A549 (cell line): ENCODE data around the gene PIBF1. TPM values are rescaled to one million over a fixed set of nuclear protein-coding genes. Genes with fewer than 3 reads are reported as not detected.
A peak's percentile ranks its signal among the peaks of the same experiment; 100 is the strongest.

Experiments used
- ATAC-seq, 2 experiments: fragments of 200-7000 bp in 1 of 2; fragments of >200 bp in 1 of 2; cut with Nextera tagmentation in 1 of 2; cut with Tn5 transposase in 1 of 2; 3 replicates each; pipeline versions ENCODE4 v1.8.0 to v1.9.1; 2018 to 2020; ENCODE audit warnings: mild to moderate bottlenecking in 1 of 2, moderate library complexity in 1 of 2
- CTCF ChIA-PET: fragments of 300-600 bp; sonication (Branson Sonifier 250); formaldehyde crosslinking; extraction: SDS; loops from one replicate; lab custom pipeline; 2021; ENCODE audit warnings: antibody characterized with exemption, inconsistent platforms; lab: Yijun Ruan, JAX
- POLR2A ChIA-PET: fragments of 350-600 bp; formaldehyde crosslinking; extraction: SDS; loops from one replicate; lab custom pipeline; 2021; ENCODE audit warnings: antibody characterized with exemption, inconsistent platforms; lab: Yijun Ruan, JAX
- DNase-seq, 2 experiments: peaks; one replicate each; pipeline versions ENCODE4 v3.0.0 to v3.0.0-alpha.2; 2011 to 2016; ENCODE audit warnings: low read depth in 1 of 2, low spot score in 1 of 2
- FAIRE-seq: peaks from 2 replicates; lab custom pipeline; 2011; peaks lifted over from hg19 to GRCh38; lab: Jason Lieb, UNC
- H3K27ac ChIP-seq, 2 experiments: fragments of >200 bp; sonication (Bioruptor Twin); formaldehyde crosslinking; 3 replicates each; pipeline ENCODE4 v1.5.1; 2016 to 2017
- H3K4me1 ChIP-seq: fragments of >200 bp; sonication (Bioruptor Twin); formaldehyde crosslinking; 3 replicates; pipeline ENCODE4 v1.6.1; 2016
- H3K4me2 ChIP-seq: fragments of >200 bp; sonication (Bioruptor Twin); formaldehyde crosslinking; 3 replicates; pipeline ENCODE4 v1.6.1; 2016
- H3K4me3 ChIP-seq: fragments of >200 bp; sonication (Bioruptor Twin); formaldehyde crosslinking; 3 replicates; pipeline ENCODE4 v1.5.1; 2016
- H3K9me3 ChIP-seq: fragments of >200 bp; sonication (Bioruptor Twin); formaldehyde crosslinking; 3 replicates; pipeline ENCODE4 v1.6.1; 2016
- CBX2 ChIP-seq: fragments of 200-600 bp; sonication (generic); IDR thresholded peaks from 2 replicates; pipeline ENCODE4 v1.6.1; 2016; ENCODE audit warnings: low read depth, mild to moderate bottlenecking, borderline replicate concordance
- CBX8 ChIP-seq: fragments of 200-600 bp; sonication (generic); IDR thresholded peaks from 2 replicates; pipeline ENCODE4 v1.6.1; 2016
- CEBPB ChIP-seq, 2 experiments: fragments of >200 bp in 1 of 2; sonication (Bioruptor Twin) in 1 of 2; formaldehyde crosslinking in 1 of 2; IDR thresholded peaks; 2 replicates each; pipeline ENCODE4 v1.6.1; 2012 to 2016
- CHD2 ChIP-seq: fragments of 150-350 bp; IDR thresholded peaks from 2 replicates; pipeline ENCODE4 v1.6.1; 2014; ENCODE audit warnings: low read length; ENCODE audit not compliant: partially characterized antibody
- EHF ChIP-seq: fragments of 250-450 bp; sonication (Bioruptor Pico); IDR thresholded peaks from 2 replicates; pipeline ENCODE4 v1.5.0; 2020; ENCODE audit warnings: mild to moderate bottlenecking
- EP300 ChIP-seq, 2 experiments: fragments of >200 bp; sonication (Bioruptor Twin); formaldehyde crosslinking; IDR thresholded peaks; 2 replicates in 1 of 2; 3 replicates in 1 of 2; pipeline ENCODE4 v1.6.1; 2016 to 2017
- ESRRA ChIP-seq: fragments of 150-350 bp; IDR thresholded peaks from 2 replicates; pipeline ENCODE4 v1.6.1; 2014; ENCODE audit warnings: mild to moderate bottlenecking, low read length, borderline replicate concordance
- FOSB ChIP-seq: fragments of 250-450 bp; sonication (Bioruptor Pico); IDR thresholded peaks from 2 replicates; pipeline ENCODE4 v1.5.0; 2020; ENCODE audit warnings: mild to moderate bottlenecking, moderate library complexity
- FOSL2 ChIP-seq, 2 experiments: fragments of 450-650 bp in 1 of 2; fragments of >200 bp in 1 of 2; sonication (Bioruptor Twin) in 1 of 2; formaldehyde crosslinking; IDR thresholded peaks; 2 replicates each; pipeline versions ENCODE4 v1.5.0 to v1.6.1; 2016 to 2020; ENCODE audit warnings: mild to moderate bottlenecking in 1 of 2, moderate library complexity in 1 of 2
- HOXA7 ChIP-seq: fragments of 250-450 bp; sonication (Bioruptor Pico); IDR thresholded peaks from 2 replicates; pipeline ENCODE4 v1.5.0; 2020; ENCODE audit warnings: mild to moderate bottlenecking, moderate library complexity
- HOXB13 ChIP-seq: fragments of 250-450 bp; sonication (Bioruptor Pico); IDR thresholded peaks from 2 replicates; pipeline ENCODE4 v1.5.0; 2020; ENCODE audit warnings: low read depth, mild to moderate bottlenecking, moderate library complexity
- HOXB5 ChIP-seq: fragments of 250-450 bp; sonication (Bioruptor Pico); IDR thresholded peaks from 2 replicates; pipeline ENCODE4 v1.5.0; 2020; ENCODE audit warnings: mild to moderate bottlenecking, moderate library complexity
- KDM1A ChIP-seq: fragments of 200-600 bp; sonication (generic); IDR thresholded peaks from 2 replicates; pipeline ENCODE4 v1.6.1; 2016; ENCODE audit warnings: low read depth, mild to moderate bottlenecking
- MAFK ChIP-seq: fragments of 450-650 bp; IDR thresholded peaks from 2 replicates; pipeline ENCODE4 v1.6.1; 2014; ENCODE audit not compliant: partially characterized antibody
- MYC ChIP-seq: IDR thresholded peaks from 2 replicates; pipeline ENCODE4 v1.6.1; 2012; ENCODE audit warnings: mild to moderate bottlenecking, inconsistent platforms, low read length, improper control_type of control experiment, borderline replicate concordance
- NFE2L2 ChIP-seq: fragments of 150-350 bp; conservative IDR thresholded peaks from 2 replicates; pipeline ENCODE4 v1.6.1; 2014; ENCODE audit warnings: low read length
- NPAS2 ChIP-seq: fragments of 250-450 bp; sonication (Bioruptor Pico); IDR thresholded peaks from 2 replicates; pipeline ENCODE4 v1.8.0; 2022; ENCODE audit warnings: mild to moderate bottlenecking, moderate library complexity, borderline replicate concordance
- PHF8 ChIP-seq: fragments of 200-600 bp; sonication (generic); IDR thresholded peaks from 2 replicates; pipeline ENCODE4 v1.6.1; 2016; ENCODE audit warnings: low read depth, mild to moderate bottlenecking, antibody characterized with exemption, moderate library complexity, borderline replicate concordance
- RAD21 ChIP-seq, 2 experiments: fragments of >200 bp in 1 of 2; sonication (Bioruptor Twin) in 1 of 2; formaldehyde crosslinking in 1 of 2; IDR thresholded peaks in 1 of 2; conservative IDR thresholded peaks in 1 of 2; 2 replicates in 1 of 2; 3 replicates in 1 of 2; pipeline ENCODE4 v1.6.1; 2012 to 2018; ENCODE audit warnings: inconsistent platforms in 1 of 2
- RARB ChIP-seq: fragments of 250-450 bp; sonication (Bioruptor Pico); IDR thresholded peaks from 2 replicates; pipeline ENCODE4 v1.8.0; 2021; ENCODE audit warnings: mild to moderate bottlenecking, moderate library complexity
- SMC3 ChIP-seq: fragments of >200 bp; sonication (Bioruptor Twin); formaldehyde crosslinking; IDR thresholded peaks from 3 replicates; pipeline ENCODE4 v1.6.1; 2018; ENCODE audit warnings: inconsistent platforms
- SREBF2 ChIP-seq: fragments of 450-650 bp; IDR thresholded peaks from 2 replicates; pipeline ENCODE4 v1.6.1; 2014; ENCODE audit warnings: mild to moderate bottlenecking, moderate library complexity
- TP53 ChIP-seq: fragments of 250-450 bp; sonication (Bioruptor Pico); IDR thresholded peaks from 2 replicates; pipeline ENCODE4 v1.5.0; 2021; ENCODE audit warnings: mild to moderate bottlenecking, moderate library complexity
- ZC3H11A ChIP-seq: fragments of 450-650 bp; IDR thresholded peaks from 2 replicates; pipeline ENCODE4 v1.6.1; 2014; ENCODE audit warnings: antibody characterized with exemption, mild to moderate bottlenecking
- ZNF302 ChIP-seq: fragments of 250-450 bp; sonication (Bioruptor Pico); IDR thresholded peaks from 2 replicates; pipeline ENCODE4 v1.9.0; 2021; ENCODE audit warnings: inconsistent platforms, mild to moderate bottlenecking, moderate library complexity
- WGBS: methylation state at CpG from one replicate; pipeline ENCODE4 v1.1.6; 2017; ENCODE audit errors: missing lambda C conversion rate; 5-methylcytosine and 5-hydroxymethylcytosine counted together
- polyA plus RNA-seq, 4 experiments: library from polyadenylated mRNA; depleted of rRNA in 3 of 4; stranded (reverse); fragments of >200 nt; fragmentation: RNase III in 1 of 4; extraction: RNeasy Plus Mini Kit Qiagen cat#74134 plus additional on column Dnase treatment in 1 of 4; gene quantifications; 2 replicates in 3 of 4; 3 replicates in 1 of 4; pipeline ENCODE4 v1.2.3, GENCODE V29; 2011 to 2017
- TF ChIP-seq, protein P1 (sequence below): fragments of 250-450 bp; sonication (Bioruptor Pico); IDR thresholded peaks from 2 replicates; pipeline ENCODE4 v1.5.0; 2020; ENCODE audit warnings: low read depth, mild to moderate bottlenecking, moderate library complexity
- TF ChIP-seq, protein P2 (sequence below): fragments of >200 bp; sonication (Bioruptor Twin); formaldehyde crosslinking; IDR thresholded peaks from 3 replicates; pipeline ENCODE4 v1.5.1; 2016
- TF ChIP-seq, protein P3 (sequence below): IDR thresholded peaks from 2 replicates; pipeline ENCODE4 v1.6.1; 2012

The PIBF1 gene
- polyA plus RNA-seq, 2 of the 4 experiments (the other 2 are of a cell fraction), result 5.0 to 10.6 TPM

GRCh38 chr13:72823724-72824123 lies 41.8 kb downstream of the PIBF1 start:
- WGBS, result 93% methylated on average over 3 of the region's 3 CpGs
- H3K4me1 ChIP-seq, result peaks cover 9% of the 10 kb centered on the region; the same call in 1 of the 3 replicates
- no peak for TF ChIP-seq EHF (CRISPR knock-in tag)
- TF ChIP-seq SMC3, result no peak
- TF ChIP-seq, protein P1, sequence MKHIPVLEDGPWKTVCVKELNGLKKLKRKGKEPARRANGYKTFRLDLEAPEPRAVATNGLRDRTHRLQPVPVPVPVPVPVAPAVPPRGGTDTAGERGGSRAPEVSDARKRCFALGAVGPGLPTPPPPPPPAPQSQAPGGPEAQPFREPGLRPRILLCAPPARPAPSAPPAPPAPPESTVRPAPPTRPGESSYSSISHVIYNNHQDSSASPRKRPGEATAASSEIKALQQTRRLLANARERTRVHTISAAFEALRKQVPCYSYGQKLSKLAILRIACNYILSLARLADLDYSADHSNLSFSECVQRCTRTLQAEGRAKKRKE (CRISPR knock-in tag), result no peak
- no peak for TF ChIP-seq HOXB5
- TF ChIP-seq, protein P2, sequence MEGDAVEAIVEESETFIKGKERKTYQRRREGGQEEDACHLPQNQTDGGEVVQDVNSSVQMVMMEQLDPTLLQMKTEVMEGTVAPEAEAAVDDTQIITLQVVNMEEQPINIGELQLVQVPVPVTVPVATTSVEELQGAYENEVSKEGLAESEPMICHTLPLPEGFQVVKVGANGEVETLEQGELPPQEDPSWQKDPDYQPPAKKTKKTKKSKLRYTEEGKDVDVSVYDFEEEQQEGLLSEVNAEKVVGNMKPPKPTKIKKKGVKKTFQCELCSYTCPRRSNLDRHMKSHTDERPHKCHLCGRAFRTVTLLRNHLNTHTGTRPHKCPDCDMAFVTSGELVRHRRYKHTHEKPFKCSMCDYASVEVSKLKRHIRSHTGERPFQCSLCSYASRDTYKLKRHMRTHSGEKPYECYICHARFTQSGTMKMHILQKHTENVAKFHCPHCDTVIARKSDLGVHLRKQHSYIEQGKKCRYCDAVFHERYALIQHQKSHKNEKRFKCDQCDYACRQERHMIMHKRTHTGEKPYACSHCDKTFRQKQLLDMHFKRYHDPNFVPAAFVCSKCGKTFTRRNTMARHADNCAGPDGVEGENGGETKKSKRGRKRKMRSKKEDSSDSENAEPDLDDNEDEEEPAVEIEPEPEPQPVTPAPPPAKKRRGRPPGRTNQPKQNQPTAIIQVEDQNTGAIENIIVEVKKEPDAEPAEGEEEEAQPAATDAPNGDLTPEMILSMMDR, result no peak
- H3K4me3 ChIP-seq, result no peak overlapping the region
- no peak overlapping the region for H3K4me2 ChIP-seq
- no peak overlapping the region for H3K27ac ChIP-seq
- CTCF ChIA-PET, result interaction anchor here (0.6 kb wide), 1 partner anchor 776 kb away, joined by 3 read pairs; no protein-coding TSS in a partner anchor
- POLR2A ChIA-PET, result no interaction called here
- H3K9me3 ChIP-seq, result no peaks in the 10 kb centered on the region
- no peak for FAIRE-seq
- ATAC-seq, result no peak
- no peak for DNase-seq

GRCh38 chr13:72834601-72835000 lies 52.7 kb downstream of the PIBF1 start:
- no peak for TF ChIP-seq HOXB13
- no peak for TF ChIP-seq HOXA7
- no peak for TF ChIP-seq KDM1A
- no peak for TF ChIP-seq RAD21 (conservative IDR thresholded peaks at IDR 0.05 in 1 of 2, IDR thresholded peaks at IDR 0.05 in 1 of 2)
- TF ChIP-seq NFE2L2, result no peak
- no peak for TF ChIP-seq ZC3H11A
- H3K4me1 ChIP-seq, result no peaks in the 10 kb centered on the region
- H3K4me2 ChIP-seq, result no peak overlapping the region
- no peaks in the 10 kb centered on the region for H3K9me3 ChIP-seq
- no peak for ATAC-seq
- 91% methylated on average over 3 of the region's 3 CpGs for WGBS
- CTCF ChIA-PET, result no interaction called here
- DNase-seq, result no peak
- POLR2A ChIA-PET, result no interaction called here
- FAIRE-seq, result no peak
- H3K27ac ChIP-seq, result no peak overlapping the region
- H3K4me3 ChIP-seq, result no peak overlapping the region

DNA sequence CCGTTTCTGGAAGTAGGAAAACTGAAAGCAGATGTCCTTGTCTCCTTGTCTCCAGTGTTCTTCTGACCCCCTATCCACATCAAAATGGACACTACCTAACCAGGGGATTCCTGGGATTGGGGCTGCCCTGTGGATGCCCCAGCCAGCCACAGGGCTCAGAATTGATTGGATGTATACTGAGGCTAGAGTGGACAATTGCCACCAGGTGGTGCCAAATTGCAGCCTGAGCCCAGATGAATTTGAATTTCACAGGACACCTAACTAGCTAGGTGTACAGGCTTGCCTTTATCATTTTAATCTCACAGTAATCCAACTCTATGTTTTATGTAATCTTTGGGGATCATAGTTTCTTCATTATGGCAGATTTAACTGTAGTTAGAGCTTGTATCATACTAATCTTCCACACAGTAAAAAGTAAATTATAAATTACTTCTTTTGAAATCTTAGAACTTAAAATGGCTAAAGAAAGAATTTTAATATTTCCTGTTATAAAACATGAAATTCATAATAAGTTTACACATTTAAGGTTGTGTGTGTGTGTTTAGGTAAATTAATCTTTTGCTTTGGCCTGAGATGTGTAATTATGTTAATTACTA lies 58.0 kb downstream of the PIBF1 start:
- peak; percentile 92 to 96 for ATAC-seq
- Histone ChIP-seq H3K4me1 (no peaks in the 10 kb centered on the region), H3K9me3 (no peaks in the 10 kb centered on the region), H3K27ac (no peak overlapping the region), H3K4me3 (no peak overlapping the region), H3K4me2 (no peak overlapping the region)
- peak; percentile 31 to 60 for DNase-seq
- ChIA-PET CTCF (interaction anchor here (0.6 to 2.9 kb wide), 6 partner anchors 10 to 590 kb away, joined by 3 to 11 read pairs (median 3); partner anchors contain the start of gene KLF5), POLR2A (no interaction called here)
- no peak for FAIRE-seq
- WGBS, result 68% methylated on average over 1 of the region's 1 CpG
- TF ChIP-seq, protein P2, result peak; percentile 67
- TF ChIP-seq FOSB (CRISPR knock-in tag), result no peak
- TF ChIP-seq HOXA7, result no peak
- no peak for TF ChIP-seq CEBPB (IDR thresholded peaks at IDR 0.05)
- no peak for TF ChIP-seq NFE2L2
- TF ChIP-seq PHF8, result no peak
- peak; percentile 80 for TF ChIP-seq SMC3
- no peak for TF ChIP-seq MAFK
- no peak for TF ChIP-seq RARB
- no peak for TF ChIP-seq CBX2
- no peak for TF ChIP-seq FOSL2 (IDR thresholded peaks at IDR 0.05)
- no peak for TF ChIP-seq FOSL2 (CRISPR knock-in tag; IDR thresholded peaks at IDR 0.05)
- TF ChIP-seq EP300 (IDR thresholded peaks at IDR 0.05), result no peak
- no peak for TF ChIP-seq CHD2
- no peak for TF ChIP-seq TP53
- TF ChIP-seq CBX8, result no peak
- TF ChIP-seq, protein P3, sequence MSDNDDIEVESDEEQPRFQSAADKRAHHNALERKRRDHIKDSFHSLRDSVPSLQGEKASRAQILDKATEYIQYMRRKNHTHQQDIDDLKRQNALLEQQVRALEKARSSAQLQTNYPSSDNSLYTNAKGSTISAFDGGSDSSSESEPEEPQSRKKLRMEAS, result no peak
- TF ChIP-seq SREBF2, result no peak
- TF ChIP-seq NPAS2 (CRISPR knock-in tag), result no peak
- TF ChIP-seq HOXB13, result no peak
- TF ChIP-seq ESRRA, result no peak
- TF ChIP-seq MYC, result no peak
- TF ChIP-seq ZNF302 (CRISPR knock-in tag), result no peak
- TF ChIP-seq RAD21 (conservative IDR thresholded peaks at IDR 0.05 in 1 of 2, IDR thresholded peaks at IDR 0.05 in 1 of 2), result peak; percentile 80 to 82
